Measurements from ENCODE around the gene TTF2.

TTF2 gene

DNA sequence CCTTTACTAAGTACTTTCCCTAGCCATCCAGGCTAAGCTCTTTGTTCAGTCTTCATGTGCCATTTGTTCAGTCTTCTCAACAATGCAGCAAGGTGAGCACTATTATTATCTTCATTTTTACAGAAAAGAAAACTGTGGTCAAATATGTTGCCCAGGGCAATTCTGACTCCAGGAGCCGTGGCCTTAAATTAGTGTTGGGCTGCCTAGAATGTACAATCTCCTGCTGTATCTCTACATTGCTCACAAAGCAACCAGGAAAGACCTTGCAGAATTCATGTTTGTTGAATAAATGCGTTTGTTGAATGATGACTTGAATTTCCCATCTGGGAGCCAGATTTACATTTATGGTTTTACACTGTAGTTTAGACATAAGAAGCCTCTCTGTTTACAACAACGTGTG lies 44.4 kb upstream of the TTF2 start:
- no peaks in the 10 kb centered on the region for H3K27me3 ChIP-seq (ENCODE audit: insufficient read depth, low read length)
- no peak overlapping the region for H3K27ac ChIP-seq (ENCODE audit: low read depth, low read length)
- H4K12ac ChIP-seq (ENCODE audit: low read depth, low read length): no peak overlapping the region
- no peak overlapping the region for H4K8ac ChIP-seq (ENCODE audit: low read depth, low read length)
- H3K18ac ChIP-seq (ENCODE audit: low read length): no peak overlapping the region
- H3K4me1 ChIP-seq (ENCODE audit: control insufficient read depth in 1 of 2, insufficient read depth in 2 of 2, low read length in 2 of 2): peaks cover 5 to 6% of the 10 kb centered on the region in 2 experiments
- H2BK5ac ChIP-seq (ENCODE audit: low read depth, low read length, poor library complexity): no peak overlapping the region
- no CpG with 5 or more reads among the region's 3 CpGs for WGBS (ENCODE audit: extremely low coverage, insufficient coverage, insufficient read length)
- H2BK120ac ChIP-seq (ENCODE audit: insufficient read depth, low read length, poor library complexity): no peak overlapping the region
- H3K79me2 ChIP-seq (ENCODE audit: control insufficient read depth, insufficient read depth, low read length, poor library complexity): no peaks in the 10 kb centered on the region
- peaks cover 3% of the 10 kb centered on the region for H3K9me3 ChIP-seq (ENCODE audit: insufficient read depth, low read depth, low read length)
- no peak overlapping the region for H2BK12ac ChIP-seq (ENCODE audit: low read length)
- no peak overlapping the region for H3K9ac ChIP-seq (ENCODE audit: low read length)
- no peak overlapping the region for H2AK5ac ChIP-seq (ENCODE audit: low read length)
- no peak overlapping the region for H3K4ac ChIP-seq (ENCODE audit: low read depth, low read length)
- no peak overlapping the region for H3K23ac ChIP-seq (ENCODE audit: low read length)
- no peaks in the 10 kb centered on the region for H3K79me1 ChIP-seq (ENCODE audit: low read length)
- no peak overlapping the region for H3K4me2 ChIP-seq (ENCODE audit: low read length)
- H3K14ac ChIP-seq (ENCODE audit: low read length): no peak overlapping the region
- DNase-seq: peak; percentile 77 to 95
- no peak overlapping the region for H2AFZ ChIP-seq (ENCODE audit: insufficient read depth, low read length, poor library complexity)
- H4K91ac ChIP-seq (ENCODE audit: low read depth, low read length): no peak overlapping the region
- no peaks in the 10 kb centered on the region for H3K36me3 ChIP-seq (ENCODE audit: control insufficient read depth in 1 of 2, insufficient read depth in 2 of 2, low read length in 2 of 2)
- H3K4me3 ChIP-seq (ENCODE audit: low read depth, low read length): no peak overlapping the region

DNA sequence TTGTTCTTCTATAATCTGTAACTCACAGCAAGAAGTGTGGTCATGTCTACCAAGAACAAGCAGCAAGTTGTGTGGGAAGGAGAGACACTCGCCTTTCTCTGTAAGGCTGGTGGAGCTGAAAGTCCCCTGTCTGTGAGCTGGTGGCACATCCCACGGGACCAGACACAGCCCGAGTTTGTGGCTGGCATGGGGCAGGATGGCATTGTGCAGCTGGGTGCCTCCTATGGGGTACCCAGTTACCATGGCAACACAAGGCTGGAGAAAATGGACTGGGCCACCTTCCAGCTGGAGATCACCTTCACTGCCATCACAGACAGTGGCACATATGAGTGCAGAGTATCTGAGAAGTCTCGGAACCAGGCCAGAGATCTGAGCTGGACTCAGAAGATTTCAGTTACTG lies 43.1 kb upstream of the TTF2 start:
- Histone ChIP-seq H3K4me3 (ENCODE audit: low read depth, low read length) (no peak overlapping the region), H3K9ac (ENCODE audit: low read length) (no peak overlapping the region), H3K27me3 (ENCODE audit: insufficient read depth, low read length) (no peaks in the 10 kb centered on the region), H3K14ac (ENCODE audit: low read length) (no peak overlapping the region), H2BK5ac (ENCODE audit: low read depth, low read length, poor library complexity) (no peak overlapping the region), H4K8ac (ENCODE audit: low read depth, low read length) (no peak overlapping the region), H2BK120ac (ENCODE audit: insufficient read depth, low read length, poor library complexity) (no peak overlapping the region), H4K12ac (ENCODE audit: low read depth, low read length) (no peak overlapping the region), H2AK5ac (ENCODE audit: low read length) (no peak overlapping the region), H3K79me2 (ENCODE audit: control insufficient read depth, insufficient read depth, low read length, poor library complexity) (no peaks in the 10 kb centered on the region), H3K9me3 (ENCODE audit: insufficient read depth, low read depth, low read length) (peaks cover 3% of the 10 kb centered on the region), H3K4me2 (ENCODE audit: low read length) (no peak overlapping the region), H3K4me1 (ENCODE audit: control insufficient read depth in 1 of 2, insufficient read depth in 2 of 2, low read length in 2 of 2) (peaks cover 5 to 6% of the 10 kb centered on the region in 2 experiments), H3K27ac (ENCODE audit: low read depth, low read length) (no peak overlapping the region), H3K4ac (ENCODE audit: low read depth, low read length) (no peak overlapping the region), H2AFZ (ENCODE audit: insufficient read depth, low read length, poor library complexity) (no peak overlapping the region), H3K36me3 (ENCODE audit: control insufficient read depth in 1 of 2, insufficient read depth in 2 of 2, low read length in 2 of 2) (no peaks in the 10 kb centered on the region), H2BK12ac (ENCODE audit: low read length) (no peak overlapping the region), H3K18ac (ENCODE audit: low read length) (no peak overlapping the region), H3K23ac (ENCODE audit: low read length) (peak overlapping the region; percentile 21), H3K79me1 (ENCODE audit: low read length) (no peaks in the 10 kb centered on the region), H4K91ac (ENCODE audit: low read depth, low read length) (no peak overlapping the region)
- no peak for DNase-seq
- WGBS (ENCODE audit: extremely low coverage, insufficient coverage, insufficient read length): no CpG with 5 or more reads among the region's 4 CpGs

DNA sequence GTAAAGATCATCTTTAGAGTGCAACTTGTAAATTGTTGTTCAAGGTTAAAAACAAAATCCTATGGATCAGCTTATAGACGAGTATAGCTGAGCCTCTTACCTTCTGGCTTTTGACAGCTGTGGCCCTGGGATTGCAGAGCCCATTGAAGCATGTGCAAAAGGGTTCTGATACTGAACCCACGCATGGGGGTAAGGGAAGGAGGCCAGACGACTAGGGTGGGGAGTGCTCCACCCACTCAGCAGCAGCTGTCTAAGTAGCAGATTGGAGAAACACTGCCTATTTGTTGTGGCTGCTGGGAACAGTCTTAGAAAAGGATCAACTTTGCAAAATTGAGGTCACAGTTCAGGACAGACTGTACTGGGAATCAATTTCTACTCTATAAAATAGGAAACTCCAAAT lies 42.5 kb upstream of the TTF2 start:
- no CpG with 5 or more reads among the region's 3 CpGs for WGBS (ENCODE audit: extremely low coverage, insufficient coverage, insufficient read length)
- H4K12ac ChIP-seq (ENCODE audit: low read depth, low read length): no peak overlapping the region
- no peak overlapping the region for H2AFZ ChIP-seq (ENCODE audit: insufficient read depth, low read length, poor library complexity)
- no peak for DNase-seq
- no peak overlapping the region for H3K9ac ChIP-seq (ENCODE audit: low read length)
- peaks cover 3% of the 10 kb centered on the region for H3K9me3 ChIP-seq (ENCODE audit: insufficient read depth, low read depth, low read length)
- no peak overlapping the region for H3K14ac ChIP-seq (ENCODE audit: low read length)
- no peaks in the 10 kb centered on the region for H3K27me3 ChIP-seq (ENCODE audit: insufficient read depth, low read length)
- no peak overlapping the region for H2AK5ac ChIP-seq (ENCODE audit: low read length)
- H2BK120ac ChIP-seq (ENCODE audit: insufficient read depth, low read length, poor library complexity): no peak overlapping the region
- no peak overlapping the region for H4K8ac ChIP-seq (ENCODE audit: low read depth, low read length)
- no peak overlapping the region for H3K27ac ChIP-seq (ENCODE audit: low read depth, low read length)
- H3K4me2 ChIP-seq (ENCODE audit: low read length): no peak overlapping the region
- no peaks in the 10 kb centered on the region for H3K36me3 ChIP-seq (ENCODE audit: control insufficient read depth in 1 of 2, insufficient read depth in 2 of 2, low read length in 2 of 2)
- H3K4me3 ChIP-seq (ENCODE audit: low read depth, low read length): no peak overlapping the region
- no peak overlapping the region for H2BK12ac ChIP-seq (ENCODE audit: low read length)
- peaks cover 5 to 6% of the 10 kb centered on the region in 2 experiments for H3K4me1 ChIP-seq (ENCODE audit: control insufficient read depth in 1 of 2, insufficient read depth in 2 of 2, low read length in 2 of 2)
- H3K79me2 ChIP-seq (ENCODE audit: control insufficient read depth, insufficient read depth, low read length, poor library complexity): no peaks in the 10 kb centered on the region
- no peak overlapping the region for H2BK5ac ChIP-seq (ENCODE audit: low read depth, low read length, poor library complexity)
- H3K18ac ChIP-seq (ENCODE audit: low read length): no peak overlapping the region
- no peak overlapping the region for H3K23ac ChIP-seq (ENCODE audit: low read length)
- no peak overlapping the region for H4K91ac ChIP-seq (ENCODE audit: low read depth, low read length)
- no peak overlapping the region for H3K4ac ChIP-seq (ENCODE audit: low read depth, low read length)
- no peaks in the 10 kb centered on the region for H3K79me1 ChIP-seq (ENCODE audit: low read length)

- H2BK5ac ChIP-seq (ENCODE audit: low read depth, low read length, poor library complexity): no peak overlapping the region
- H2BK120ac ChIP-seq (ENCODE audit: insufficient read depth, low read length, poor library complexity): no peak overlapping the region
- H3K9me3 ChIP-seq (ENCODE audit: insufficient read depth, low read depth, low read length): peaks cover 3% of the 10 kb centered on the region
- no peak overlapping the region for H2BK12ac ChIP-seq (ENCODE audit: low read length)
- DNase-seq: no peak
- H3K79me2 ChIP-seq (ENCODE audit: control insufficient read depth, insufficient read depth, low read length, poor library complexity): no peaks in the 10 kb centered on the region
- H3K4me2 ChIP-seq (ENCODE audit: low read length): no peak overlapping the region
- H4K12ac ChIP-seq (ENCODE audit: low read depth, low read length): no peak overlapping the region
- H3K79me1 ChIP-seq (ENCODE audit: low read length): no peaks in the 10 kb centered on the region
- no peak overlapping the region for H3K4me3 ChIP-seq (ENCODE audit: low read depth, low read length)
- WGBS (ENCODE audit: extremely low coverage, insufficient coverage, insufficient read length): no CpG with 5 or more reads among the region's 1 CpG
- no peak overlapping the region for H4K8ac ChIP-seq (ENCODE audit: low read depth, low read length)
- no peak overlapping the region for H3K4ac ChIP-seq (ENCODE audit: low read depth, low read length)
- no peaks in the 10 kb centered on the region for H3K4me1 ChIP-seq (ENCODE audit: control insufficient read depth in 1 of 2, insufficient read depth in 2 of 2, low read length in 2 of 2)
- no peak overlapping the region for H4K91ac ChIP-seq (ENCODE audit: low read depth, low read length)
- no peaks in the 10 kb centered on the region for H3K36me3 ChIP-seq (ENCODE audit: control insufficient read depth in 1 of 2, insufficient read depth in 2 of 2, low read length in 2 of 2)
- H3K23ac ChIP-seq (ENCODE audit: low read length): no peak overlapping the region
- H3K14ac ChIP-seq (ENCODE audit: low read length): no peak overlapping the region
- H2AFZ ChIP-seq (ENCODE audit: insufficient read depth, low read length, poor library complexity): no peak overlapping the region
- H3K27me3 ChIP-seq (ENCODE audit: insufficient read depth, low read length): no peaks in the 10 kb centered on the region
- no peak overlapping the region for H3K27ac ChIP-seq (ENCODE audit: low read depth, low read length)
- no peak overlapping the region for H3K9ac ChIP-seq (ENCODE audit: low read length)
- H3K18ac ChIP-seq (ENCODE audit: low read length): no peak overlapping the region
- H2AK5ac ChIP-seq (ENCODE audit: low read length): no peak overlapping the region
Observed at GRCh38 chr1:117020526-117021156, 39.5 kb upstream of the TTF2 start.
